WTC11 (cell line): Measurements from ENCODE around the gene MDGA2. TPM values are rescaled to one million over a fixed set of nuclear protein-coding genes. Genes with fewer than 3 reads are reported as not detected.

Experiments
- ATAC-seq: fragments of 200-7000 bp; cut with Tn5 transposase; 2 replicates; pipeline ENCODE4 v1.10.0; 2021; ENCODE audit warnings: mild to moderate bottlenecking, moderate library complexity
- CTCF ChIA-PET: fragments of 300-600 bp; sonication (Branson Sonifier 250); formaldehyde crosslinking; loops from one replicate; lab custom pipeline; 2021; ENCODE audit warnings: antibody characterized with exemption; lab: Charles Lee
- POLR2A ChIA-PET: fragments of 350-600 bp; sonication (Branson Sonifier 250); formaldehyde crosslinking; loops from one replicate; lab custom pipeline; 2021; ENCODE audit warnings: antibody characterized with exemption; lab: Charles Lee
- DNase-seq: peaks from one replicate; pipeline ENCODE4 v3.0.0; 2021; ENCODE audit warnings: low spot score
- H3K27ac Mint-ChIP-seq: 2 replicates; pipeline ENCODE4 v1.8.0; 2021; ENCODE audit warnings: mixed read lengths
- H3K27me3 Mint-ChIP-seq: 2 replicates; pipeline ENCODE4 v1.8.0; 2021; ENCODE audit warnings: low read depth, mild to moderate bottlenecking, moderate library complexity, mixed read lengths
- H3K36me3 Mint-ChIP-seq: 2 replicates; pipeline ENCODE4 v1.8.0; 2021; ENCODE audit warnings: mixed read lengths
- H3K4me1 Mint-ChIP-seq: 2 replicates; pipeline ENCODE4 v1.8.0; 2022; ENCODE audit warnings: mixed read lengths
- H3K4me3 Mint-ChIP-seq: 2 replicates; pipeline ENCODE4 v1.8.0; 2021; ENCODE audit warnings: mild to moderate bottlenecking, moderate library complexity, mixed read lengths
- H3K9me3 Mint-ChIP-seq: 2 replicates; pipeline ENCODE4 v1.8.0; 2021; ENCODE audit warnings: mixed read lengths
- ELF4 ChIP-seq: sonication (generic); formaldehyde crosslinking; IDR thresholded peaks from 2 replicates; pipeline ENCODE4 v1.8.1; 2022; ENCODE audit warnings: low read depth, mild to moderate bottlenecking, moderate library complexity, missing genetic modification reagents
- FOXP1 ChIP-seq: sonication (generic); formaldehyde crosslinking; IDR thresholded peaks from 2 replicates; pipeline ENCODE4 v1.8.0; 2022; ENCODE audit warnings: missing genetic modification reagents, mild to moderate bottlenecking, moderate library complexity, borderline replicate concordance
- IRF2 ChIP-seq: sonication (generic); formaldehyde crosslinking; IDR thresholded peaks from 2 replicates; pipeline ENCODE4 v1.8.0; 2022; ENCODE audit warnings: low read depth, missing genetic modification reagents, borderline replicate concordance
- NFYB ChIP-seq: sonication (generic); formaldehyde crosslinking; conservative IDR thresholded peaks from 2 replicates; pipeline ENCODE4 v1.8.0; 2022; ENCODE audit warnings: low read depth, missing genetic modification reagents
- NR2C2 ChIP-seq: sonication (generic); formaldehyde crosslinking; IDR thresholded peaks from 2 replicates; pipeline ENCODE4 v1.8.0; 2022; ENCODE audit warnings: mild to moderate bottlenecking, missing genetic modification reagents
- OVOL2 ChIP-seq: fragments of 250-450 bp; sonication (Bioruptor Pico); IDR thresholded peaks from 2 replicates; pipeline ENCODE4 v1.9.0; 2021; ENCODE audit warnings: mild to moderate bottlenecking, borderline replicate concordance
- PRRX2 ChIP-seq: fragments of 250-450 bp; sonication (Bioruptor Pico); IDR thresholded peaks from 2 replicates; pipeline ENCODE4 v1.8.0; 2021; ENCODE audit warnings: mild to moderate bottlenecking
- SMAD3 ChIP-seq: sonication (generic); formaldehyde crosslinking; IDR thresholded peaks from 2 replicates; pipeline ENCODE4 v1.8.0; 2022; ENCODE audit warnings: missing genetic modification reagents, mild to moderate bottlenecking, borderline replicate concordance
- SMAD4 ChIP-seq: sonication (generic); formaldehyde crosslinking; IDR thresholded peaks from 2 replicates; pipeline ENCODE4 v1.8.0; 2022; ENCODE audit warnings: mild to moderate bottlenecking, missing genetic modification reagents
- SP1 ChIP-seq: sonication (generic); formaldehyde crosslinking; conservative IDR thresholded peaks from 2 replicates; pipeline ENCODE4 v1.8.1; 2022; ENCODE audit warnings: missing genetic modification reagents
- TCF7 ChIP-seq: sonication (generic); formaldehyde crosslinking; IDR thresholded peaks from 2 replicates; pipeline ENCODE4 v1.8.0; 2022; ENCODE audit warnings: mild to moderate bottlenecking, low read depth, missing genetic modification reagents, moderate library complexity
- ZNF396 ChIP-seq: fragments of 250-450 bp; sonication (Bioruptor Pico); IDR thresholded peaks from 2 replicates; pipeline ENCODE4 v1.8.0; 2021; ENCODE audit warnings: mild to moderate bottlenecking, moderate library complexity, borderline replicate concordance
- ZNF671 ChIP-seq: fragments of 250-450 bp; sonication (Bioruptor Pico); IDR thresholded peaks from 2 replicates; pipeline ENCODE4 v1.8.0; 2021; ENCODE audit warnings: mild to moderate bottlenecking
- total RNA-seq: library from RNA; stranded (reverse); gene quantifications from 3 replicates; pipeline ENCODE4 v1.2.3, GENCODE V29; 2021
- TF ChIP-seq, protein P1 (sequence below): sonication (generic); formaldehyde crosslinking; IDR thresholded peaks from 2 replicates; pipeline ENCODE4 v1.8.1; 2022; ENCODE audit warnings: mild to moderate bottlenecking, missing genetic modification reagents, moderate library complexity, borderline replicate concordance
- TF ChIP-seq, protein P2 (sequence below): sonication (generic); formaldehyde crosslinking; IDR thresholded peaks from 2 replicates; pipeline ENCODE4 v1.8.1; 2022; ENCODE audit warnings: mild to moderate bottlenecking, moderate library complexity, missing genetic modification reagents
- TF ChIP-seq, protein P3 (sequence below): sonication (generic); formaldehyde crosslinking; IDR thresholded peaks from 2 replicates; pipeline ENCODE4 v1.8.0; 2023; ENCODE audit warnings: mild to moderate bottlenecking, missing genetic modification reagents
- TF ChIP-seq, protein P4 (sequence below): fragments of 250-450 bp; sonication (Bioruptor Pico); conservative IDR thresholded peaks from 2 replicates; pipeline ENCODE4 v1.9.0; 2021; ENCODE audit warnings: mild to moderate bottlenecking

Gene MDGA2
- total RNA-seq, 1 experiment from 2014 or later, result 4.9 TPM

DNA sequence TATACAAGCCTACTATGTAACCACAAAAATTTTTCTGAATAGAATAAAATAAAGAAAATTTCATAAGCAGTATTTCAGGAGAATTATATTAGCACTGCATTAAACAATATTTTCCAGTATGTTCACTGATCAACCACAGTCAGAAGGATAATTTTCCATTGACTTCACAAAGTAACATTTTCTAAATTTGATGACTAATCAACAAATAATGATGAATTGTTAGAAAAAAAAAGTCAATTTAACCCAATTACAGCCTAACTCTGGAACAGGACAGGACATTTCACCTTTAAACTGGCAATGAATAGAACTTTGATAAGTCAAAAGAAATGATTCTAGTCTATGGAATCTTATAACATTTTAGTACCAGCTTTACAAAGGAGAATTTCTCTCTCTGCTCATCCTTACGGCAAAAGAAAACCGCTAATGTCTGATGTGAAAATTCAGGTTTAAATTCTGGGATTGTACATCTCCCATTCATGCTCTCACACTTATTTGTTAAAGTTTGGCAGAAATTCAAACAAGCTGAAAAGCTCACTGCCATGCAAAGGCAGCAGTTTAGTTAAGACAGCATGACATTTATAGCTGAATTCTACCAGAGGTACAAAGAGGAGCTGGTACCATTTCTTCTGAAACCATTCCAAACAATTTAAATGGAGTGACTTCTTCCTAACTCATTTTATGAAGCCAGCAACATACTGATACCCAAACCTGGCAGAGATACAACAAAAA, 84.5 kb downstream of the MDGA2 start:
- H3K27ac Mint-ChIP-seq, result no peak overlapping the region
- H3K9me3 Mint-ChIP-seq, result peaks cover 30% of the 10 kb centered on the region
- H3K4me3 Mint-ChIP-seq, result no peak overlapping the region
- ChIA-PET CTCF (no interaction called here), POLR2A (no interaction called here)
- ATAC-seq (no peak), DNase-seq (no peak)
- no peaks in the 10 kb centered on the region; the same call in none of the 2 replicates for H3K36me3 Mint-ChIP-seq
- no peaks in the 10 kb centered on the region for H3K4me1 Mint-ChIP-seq
- TF ChIP-seq, protein P1, sequence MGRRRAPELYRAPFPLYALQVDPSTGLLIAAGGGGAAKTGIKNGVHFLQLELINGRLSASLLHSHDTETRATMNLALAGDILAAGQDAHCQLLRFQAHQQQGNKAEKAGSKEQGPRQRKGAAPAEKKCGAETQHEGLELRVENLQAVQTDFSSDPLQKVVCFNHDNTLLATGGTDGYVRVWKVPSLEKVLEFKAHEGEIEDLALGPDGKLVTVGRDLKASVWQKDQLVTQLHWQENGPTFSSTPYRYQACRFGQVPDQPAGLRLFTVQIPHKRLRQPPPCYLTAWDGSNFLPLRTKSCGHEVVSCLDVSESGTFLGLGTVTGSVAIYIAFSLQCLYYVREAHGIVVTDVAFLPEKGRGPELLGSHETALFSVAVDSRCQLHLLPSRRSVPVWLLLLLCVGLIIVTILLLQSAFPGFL (CRISPR knock-in tag), result no peak
- TF ChIP-seq ZNF671 (CRISPR knock-in tag) (no peak), FOXP1 (CRISPR knock-in tag) (no peak), SMAD3 (CRISPR knock-in tag) (no peak), PRRX2 (CRISPR knock-in tag) (no peak), NR2C2 (CRISPR knock-in tag) (no peak), SP1 (no peak), OVOL2 (no peak), TCF7 (CRISPR knock-in tag) (no peak), IRF2 (CRISPR knock-in tag) (no peak), NFYB (CRISPR knock-in tag) (no peak)
- peaks cover 2% of the 10 kb centered on the region for H3K27me3 Mint-ChIP-seq

DNA sequence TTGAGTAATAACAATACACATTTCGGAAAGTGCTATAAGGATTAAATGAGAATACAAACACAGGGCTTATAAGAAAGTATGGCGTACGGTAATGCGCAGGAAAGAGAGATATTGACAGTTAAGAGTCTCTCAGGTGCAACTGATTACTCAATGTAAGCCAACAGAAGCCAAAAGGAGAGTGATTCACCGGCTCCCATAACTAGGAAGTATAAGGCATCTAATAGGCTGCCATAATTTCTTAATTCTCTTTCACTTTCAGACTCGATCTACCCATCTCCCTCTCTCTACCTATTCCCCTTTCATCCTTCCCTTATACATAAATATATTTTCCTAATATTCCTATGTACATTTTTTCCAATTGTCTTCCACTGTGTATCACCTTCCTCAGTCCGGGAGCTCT, 90.0 kb downstream of the MDGA2 start:
- ChIA-PET POLR2A (no interaction called here), CTCF (no interaction called here)
- DNase-seq, result no peak
- peaks cover 3% of the 10 kb centered on the region for H3K27me3 Mint-ChIP-seq
- H3K27ac Mint-ChIP-seq, result no peak overlapping the region
- ATAC-seq, result no peak
- H3K4me3 Mint-ChIP-seq, result no peak overlapping the region
- TF ChIP-seq ZNF396 (CRISPR knock-in tag), result no peak
- TF ChIP-seq, protein P2, sequence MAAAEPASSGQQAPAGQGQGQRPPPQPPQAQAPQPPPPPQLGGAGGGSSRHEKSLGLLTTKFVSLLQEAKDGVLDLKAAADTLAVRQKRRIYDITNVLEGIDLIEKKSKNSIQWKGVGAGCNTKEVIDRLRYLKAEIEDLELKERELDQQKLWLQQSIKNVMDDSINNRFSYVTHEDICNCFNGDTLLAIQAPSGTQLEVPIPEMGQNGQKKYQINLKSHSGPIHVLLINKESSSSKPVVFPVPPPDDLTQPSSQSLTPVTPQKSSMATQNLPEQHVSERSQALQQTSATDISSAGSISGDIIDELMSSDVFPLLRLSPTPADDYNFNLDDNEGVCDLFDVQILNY (CRISPR knock-in tag), result no peak
- TF ChIP-seq SMAD4 (CRISPR knock-in tag), result no peak
- TF ChIP-seq, protein P3, sequence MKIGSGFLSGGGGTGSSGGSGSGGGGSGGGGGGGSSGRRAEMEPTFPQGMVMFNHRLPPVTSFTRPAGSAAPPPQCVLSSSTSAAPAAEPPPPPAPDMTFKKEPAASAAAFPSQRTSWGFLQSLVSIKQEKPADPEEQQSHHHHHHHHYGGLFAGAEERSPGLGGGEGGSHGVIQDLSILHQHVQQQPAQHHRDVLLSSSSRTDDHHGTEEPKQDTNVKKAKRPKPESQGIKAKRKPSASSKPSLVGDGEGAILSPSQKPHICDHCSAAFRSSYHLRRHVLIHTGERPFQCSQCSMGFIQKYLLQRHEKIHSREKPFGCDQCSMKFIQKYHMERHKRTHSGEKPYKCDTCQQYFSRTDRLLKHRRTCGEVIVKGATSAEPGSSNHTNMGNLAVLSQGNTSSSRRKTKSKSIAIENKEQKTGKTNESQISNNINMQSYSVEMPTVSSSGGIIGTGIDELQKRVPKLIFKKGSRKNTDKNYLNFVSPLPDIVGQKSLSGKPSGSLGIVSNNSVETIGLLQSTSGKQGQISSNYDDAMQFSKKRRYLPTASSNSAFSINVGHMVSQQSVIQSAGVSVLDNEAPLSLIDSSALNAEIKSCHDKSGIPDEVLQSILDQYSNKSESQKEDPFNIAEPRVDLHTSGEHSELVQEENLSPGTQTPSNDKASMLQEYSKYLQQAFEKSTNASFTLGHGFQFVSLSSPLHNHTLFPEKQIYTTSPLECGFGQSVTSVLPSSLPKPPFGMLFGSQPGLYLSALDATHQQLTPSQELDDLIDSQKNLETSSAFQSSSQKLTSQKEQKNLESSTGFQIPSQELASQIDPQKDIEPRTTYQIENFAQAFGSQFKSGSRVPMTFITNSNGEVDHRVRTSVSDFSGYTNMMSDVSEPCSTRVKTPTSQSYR (CRISPR knock-in tag), result no peak
- TF ChIP-seq, protein P4, sequence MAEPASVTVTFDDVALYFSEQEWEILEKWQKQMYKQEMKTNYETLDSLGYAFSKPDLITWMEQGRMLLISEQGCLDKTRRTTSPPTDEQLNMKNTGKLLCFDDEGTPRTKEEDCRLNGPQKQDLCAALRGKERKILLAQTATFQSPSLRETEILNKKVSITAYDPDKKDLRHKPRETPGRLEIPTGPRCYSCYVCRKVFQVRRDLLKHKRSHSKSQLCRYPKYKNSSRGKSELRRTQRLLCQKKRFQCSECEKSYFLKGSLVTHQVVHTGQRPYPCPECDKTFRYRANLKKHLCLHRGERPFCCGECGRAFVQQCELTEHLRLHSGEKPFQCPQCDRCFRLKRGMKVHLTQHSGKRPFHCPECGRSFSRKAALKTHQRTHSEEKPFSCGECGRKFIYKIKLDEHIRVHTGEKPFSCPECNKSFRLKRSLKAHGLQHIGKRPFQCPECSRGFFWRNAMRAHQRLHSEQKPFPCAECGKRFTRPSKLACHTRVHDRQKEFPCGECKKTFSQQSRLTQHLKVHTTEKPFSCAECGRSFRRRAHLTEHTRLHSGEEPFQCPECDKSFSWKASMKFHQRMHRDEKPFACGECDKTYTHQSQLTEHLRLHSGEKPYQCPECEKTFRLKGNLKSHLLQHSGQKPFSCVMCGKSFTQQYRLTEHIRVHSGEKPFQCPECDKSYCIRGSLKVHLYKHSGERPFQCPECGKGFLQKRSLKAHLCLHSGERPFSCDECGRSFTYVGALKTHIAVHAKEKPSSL (CRISPR knock-in tag), result no peak
- no peak for TF ChIP-seq ELF4
- peaks cover 8% of the 10 kb centered on the region for H3K9me3 Mint-ChIP-seq
- H3K4me1 Mint-ChIP-seq, result no peaks in the 10 kb centered on the region
- no peaks in the 10 kb centered on the region; the same call in 1 of the 2 replicates for H3K36me3 Mint-ChIP-seq
